GM12874 (cell line): ENCODE results near the gene TP63.

ENCODE experiments used
- CTCF ChIP-seq: IDR thresholded peaks from 2 replicates; pipeline ENCODE4 v1.5.1; 2011; ENCODE audit warnings: low read depth, mild to moderate bottlenecking, control low read depth, low read length, moderate library complexity; ENCODE audit not compliant: insufficient read depth

TP63 gene

GRCh38 chr3:189826566-189826965 lies 195.4 kb downstream of the TP63 start:
- no peak for TF ChIP-seq CTCF

GRCh38 chr3:189827108-189827507 lies 195.9 kb downstream of the TP63 start:
- TF ChIP-seq CTCF = no peak

- no peak for TF ChIP-seq CTCF
Measured at GRCh38 chr3:189830401-189830800, 199.2 kb downstream of the TP63 start.

GRCh38 chr3:189833266-189833665 lies 202.1 kb downstream of the TP63 start:
- TF ChIP-seq CTCF = no peak

- no peak for TF ChIP-seq CTCF
Measured at GRCh38 chr3:189833996-189834395, 202.8 kb downstream of the TP63 start.

- no peak for TF ChIP-seq CTCF
Measured at GRCh38 chr3:189834462-189834861, 203.3 kb downstream of the TP63 start.

- no peak for TF ChIP-seq CTCF
Measured at GRCh38 chr3:189836795-189837194, 205.6 kb downstream of the TP63 start.

GRCh38 chr3:189838291-189838690 lies 207.1 kb downstream of the TP63 start:
- TF ChIP-seq CTCF = no peak
